Mesodermal cell (in vitro differentiated cells): ENCODE measurements around the gene RING1.

Experiments used
- H3K27ac ChIP-seq: 2 replicates; pipeline ENCODE4 v1.7.0; 2013; ENCODE audit warnings: mild to moderate bottlenecking, low read depth, low read length, moderate library complexity; ENCODE audit not compliant: severe bottlenecking
- H3K36me3 ChIP-seq: 2 replicates; pipeline ENCODE4 v1.7.1; 2013; ENCODE audit warnings: mild to moderate bottlenecking, low read length, moderate library complexity; ENCODE audit not compliant: control insufficient read depth, insufficient read depth
- H3K4me1 ChIP-seq: one replicate; pipeline ENCODE4 v1.7.1; 2013; ENCODE audit warnings: mild to moderate bottlenecking, low read length; ENCODE audit not compliant: insufficient read depth, control insufficient read depth, poor library complexity, severe bottlenecking
- H3K4me3 ChIP-seq: 2 replicates; pipeline ENCODE4 v1.7.0; 2013; ENCODE audit warnings: low read length, control low read depth, mild to moderate bottlenecking; ENCODE audit not compliant: insufficient read depth, poor library complexity, severe bottlenecking; ENCODE audit errors: extremely low read depth
- H3K9me3 ChIP-seq: 2 replicates; pipeline ENCODE4 v1.7.1; 2013; ENCODE audit warnings: mild to moderate bottlenecking, low read length, moderate library complexity; ENCODE audit not compliant: control insufficient read depth
- WGBS, 2 experiments: methylation state at CpG; one replicate each; pipeline ENCODE4 v1.1.5; 2013; ENCODE audit warnings: missing lambda C conversion rate in 2 of 2; ENCODE audit not compliant: insufficient coverage in 2 of 2; 5-methylcytosine and 5-hydroxymethylcytosine counted together

Gene RING1

GRCh38 chr6:33251395-33252012 is 43.2 kb downstream of the RING1 start:
- no peaks in the 10 kb centered on the region for H3K9me3 ChIP-seq
- H3K36me3 ChIP-seq, result peaks cover 19% of the 10 kb centered on the region
- H3K4me1 ChIP-seq, result peaks cover 10% of the 10 kb centered on the region
- WGBS, 2 experiments, result 91 to 92% methylated on average over 5 to 6 of the region's 6 CpGs
- no peak overlapping the region for H3K4me3 ChIP-seq
- H3K27ac ChIP-seq, result no peak overlapping the region

- peaks cover 31% of the 10 kb centered on the region for H3K36me3 ChIP-seq
Measured at GRCh38 chr6:33252759-33253158, 44.5 kb downstream of the RING1 start.

GRCh38 chr6:33254591-33254990 is 46.3 kb downstream of the RING1 start:
- Histone ChIP-seq H3K36me3 (peaks cover 43% of the 10 kb centered on the region), H3K9me3 (no peaks in the 10 kb centered on the region), H3K27ac (no peak overlapping the region), H3K4me1 (peaks cover 10% of the 10 kb centered on the region), H3K4me3 (no peak overlapping the region)
- no CpG with 5 or more reads among the region's 4 CpGs for WGBS, 2 experiments

More at GRCh38 chr6:33252759-33253158, 44.5 kb downstream of the RING1 start:
- peaks cover 10% of the 10 kb centered on the region for H3K4me1 ChIP-seq
- no peak overlapping the region for H3K4me3 ChIP-seq
- no peaks in the 10 kb centered on the region for H3K9me3 ChIP-seq
- no peak overlapping the region for H3K27ac ChIP-seq

GRCh38 chr6:33259032-33259431 is 50.7 kb downstream of the RING1 start:
- Histone ChIP-seq H3K27ac (no peak overlapping the region), H3K4me1 (no peaks in the 10 kb centered on the region), H3K36me3 (peaks cover 59% of the 10 kb centered on the region), H3K9me3 (no peaks in the 10 kb centered on the region), H3K4me3 (no peak overlapping the region)
- WGBS, 2 experiments, result 95% methylated on average over 4 of the region's 5 CpGs
